Caco-2 (cell line): ENCODE results near the gene PSMB4. TPM values are rescaled to one million over a fixed set of nuclear protein-coding genes. Genes with fewer than 3 reads are reported as not detected.

Experiments
- BruUV-seq: library from RNA; stranded (reverse); fragments of 400-500 nt; replicated peaks from 2 replicates; lab custom pipeline; 2021; lab: Mats Ljungman, UMichigan
- CTCF ChIA-PET: fragments of 300-600 bp; sonication (Branson Sonifier 250); formaldehyde crosslinking; loops from one replicate; lab custom pipeline; 2022; ENCODE audit warnings: antibody characterized with exemption; lab: Charles Lee
- POLR2A ChIA-PET: fragments of 300-600 bp; sonication (Branson Sonifier 250); formaldehyde crosslinking; loops from one replicate; lab custom pipeline; 2022; ENCODE audit warnings: antibody characterized with exemption; lab: Charles Lee
- DNase-seq, 2 experiments: peaks; one replicate each; pipeline versions ENCODE4 v3.0.0 to v3.0.0-alpha.2; 2020 to 2022
- H3K27me3 ChIP-seq: replicated peaks from 2 replicates; pipeline ENCODE4 v1.6.0; 2011; ENCODE audit warnings: low read length; ENCODE audit not compliant: control insufficient read depth, insufficient read depth
- H3K36me3 ChIP-seq: 2 replicates; pipeline ENCODE4 v1.5.1; 2011; ENCODE audit warnings: low read length; ENCODE audit not compliant: control insufficient read depth, insufficient read depth
- H3K4me1 ChIP-seq: fragments of 250-450 bp; sonication (Bioruptor Pico); 2 replicates; pipeline ENCODE4 v1.5.1; 2020; ENCODE audit warnings: mild to moderate bottlenecking
- H3K4me3 ChIP-seq: 2 replicates; pipeline ENCODE4 v1.5.1; 2011; ENCODE audit warnings: low read depth, mild to moderate bottlenecking, control low read depth, low read length
- H3K9me3 ChIP-seq: fragments of 250-450 bp; sonication (Bioruptor Pico); 2 replicates; pipeline ENCODE4 v1.5.1; 2020; ENCODE audit warnings: mild to moderate bottlenecking, moderate library complexity
- H3K27ac Mint-ChIP-seq: one replicate; pipeline ENCODE4 v1.8.0; 2022; ENCODE audit warnings: mixed read lengths; ENCODE audit not compliant: unreplicated experiment
- H3K27me3 Mint-ChIP-seq: one replicate; pipeline ENCODE4 v1.8.0; 2022; ENCODE audit warnings: mixed read lengths; ENCODE audit not compliant: insufficient read depth, unreplicated experiment
- H3K36me3 Mint-ChIP-seq: one replicate; pipeline ENCODE4 v1.8.0; 2022; ENCODE audit warnings: mild to moderate bottlenecking, mixed read lengths; ENCODE audit not compliant: insufficient read depth, unreplicated experiment
- H3K4me1 Mint-ChIP-seq: one replicate; pipeline ENCODE4 v1.8.0; 2022; ENCODE audit warnings: low read depth, mixed read lengths; ENCODE audit not compliant: unreplicated experiment
- H3K4me3 Mint-ChIP-seq: one replicate; pipeline ENCODE4 v1.8.0; 2022; ENCODE audit warnings: mild to moderate bottlenecking, moderate library complexity, mixed read lengths; ENCODE audit not compliant: unreplicated experiment
- H3K9me3 Mint-ChIP-seq: one replicate; pipeline ENCODE4 v1.8.0; 2022; ENCODE audit warnings: mixed read lengths; ENCODE audit not compliant: unreplicated experiment
- intact Hi-C: fragments of 100-400 bp; cut with micrococcal nuclease; formaldehyde crosslinking; loops from one replicate; pipeline ENCODE4 v1.10.0; 2022; ENCODE audit not compliant: unreplicated experiment
- total RNA-seq: library from RNA; stranded (reverse); gene quantifications from 2 replicates; pipeline ENCODE4 v1.2.3, GENCODE V29; 2022
- TF ChIP-seq, protein P1 (sequence below), 2 experiments: fragments of 200-600 bp in 1 of 2; IDR thresholded peaks; 1 replicate in 1 of 2; 2 replicates in 1 of 2; pipeline versions ENCODE4 v1.5.1 to v1.8.0; 2011 to 2022; ENCODE audit warnings: antibody characterized with exemption in 1 of 2, control low read depth in 1 of 2, inconsistent platforms in 1 of 2, low read depth in 1 of 2, low read length in 1 of 2, mild to moderate bottlenecking in 1 of 2, moderate library complexity in 1 of 2; ENCODE audit not compliant: insufficient read depth in 1 of 2, severe bottlenecking in 1 of 2, unreplicated experiment in 1 of 2

PSMB4 gene
- total RNA-seq, 1 experiment from 2014 or later: 330 TPM

DNA sequence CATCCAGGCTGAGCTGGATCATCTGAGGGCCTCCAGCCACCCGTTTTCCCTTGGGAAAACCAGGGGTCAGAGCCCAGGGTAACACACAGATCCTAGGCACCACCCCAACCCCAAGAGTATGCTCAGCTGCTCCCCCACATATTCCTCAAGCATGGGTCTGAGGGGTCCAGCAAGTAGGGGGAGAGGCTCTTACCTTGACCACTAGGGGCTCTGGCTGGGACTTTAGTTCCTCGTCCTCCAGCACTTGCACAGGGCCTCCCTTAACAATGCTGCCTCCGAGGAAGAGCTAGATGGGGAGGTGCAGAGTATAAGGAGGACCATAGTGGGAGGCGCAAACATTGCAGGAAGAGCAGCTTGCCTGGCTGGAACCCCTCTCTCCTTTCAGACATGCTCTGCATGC, 34.4 kb upstream of the PSMB4 start:
- Mint-ChIP-seq H3K36me3 (peaks cover 18% of the 10 kb centered on the region), H3K4me3 (no peak overlapping the region), H3K27me3 (no peaks in the 10 kb centered on the region), H3K9me3 (peaks cover 21% of the 10 kb centered on the region), H3K4me1 (no peaks in the 10 kb centered on the region), H3K27ac (no peak overlapping the region)
- intact Hi-C loops: no loop called here
- Histone ChIP-seq H3K4me3 (no peak overlapping the region), H3K36me3 (no peaks in the 10 kb centered on the region; the same call in 1 of the 2 replicates), H3K4me1 (no peaks in the 10 kb centered on the region), H3K9me3 (peaks cover 19% of the 10 kb centered on the region), H3K27me3 (no peaks in the 10 kb centered on the region)
- ChIA-PET CTCF (no interaction called here), POLR2A (interaction anchor here (0.5 kb wide), 1 partner anchor 200 kb away, joined by 4 read pairs; the partner anchor contains the start of gene LYSMD1)
- TF ChIP-seq, protein P1, sequence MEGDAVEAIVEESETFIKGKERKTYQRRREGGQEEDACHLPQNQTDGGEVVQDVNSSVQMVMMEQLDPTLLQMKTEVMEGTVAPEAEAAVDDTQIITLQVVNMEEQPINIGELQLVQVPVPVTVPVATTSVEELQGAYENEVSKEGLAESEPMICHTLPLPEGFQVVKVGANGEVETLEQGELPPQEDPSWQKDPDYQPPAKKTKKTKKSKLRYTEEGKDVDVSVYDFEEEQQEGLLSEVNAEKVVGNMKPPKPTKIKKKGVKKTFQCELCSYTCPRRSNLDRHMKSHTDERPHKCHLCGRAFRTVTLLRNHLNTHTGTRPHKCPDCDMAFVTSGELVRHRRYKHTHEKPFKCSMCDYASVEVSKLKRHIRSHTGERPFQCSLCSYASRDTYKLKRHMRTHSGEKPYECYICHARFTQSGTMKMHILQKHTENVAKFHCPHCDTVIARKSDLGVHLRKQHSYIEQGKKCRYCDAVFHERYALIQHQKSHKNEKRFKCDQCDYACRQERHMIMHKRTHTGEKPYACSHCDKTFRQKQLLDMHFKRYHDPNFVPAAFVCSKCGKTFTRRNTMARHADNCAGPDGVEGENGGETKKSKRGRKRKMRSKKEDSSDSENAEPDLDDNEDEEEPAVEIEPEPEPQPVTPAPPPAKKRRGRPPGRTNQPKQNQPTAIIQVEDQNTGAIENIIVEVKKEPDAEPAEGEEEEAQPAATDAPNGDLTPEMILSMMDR (IDR thresholded peaks at IDR 0.05; ENCODE audit: insufficient read depth in 1 of 2, low read depth in 1 of 2, low read length in 1 of 2, severe bottlenecking in 1 of 2, unreplicated experiment in 1 of 2): no peak
- no TSS peak for BruUV-seq
- no peak for DNase-seq

DNA sequence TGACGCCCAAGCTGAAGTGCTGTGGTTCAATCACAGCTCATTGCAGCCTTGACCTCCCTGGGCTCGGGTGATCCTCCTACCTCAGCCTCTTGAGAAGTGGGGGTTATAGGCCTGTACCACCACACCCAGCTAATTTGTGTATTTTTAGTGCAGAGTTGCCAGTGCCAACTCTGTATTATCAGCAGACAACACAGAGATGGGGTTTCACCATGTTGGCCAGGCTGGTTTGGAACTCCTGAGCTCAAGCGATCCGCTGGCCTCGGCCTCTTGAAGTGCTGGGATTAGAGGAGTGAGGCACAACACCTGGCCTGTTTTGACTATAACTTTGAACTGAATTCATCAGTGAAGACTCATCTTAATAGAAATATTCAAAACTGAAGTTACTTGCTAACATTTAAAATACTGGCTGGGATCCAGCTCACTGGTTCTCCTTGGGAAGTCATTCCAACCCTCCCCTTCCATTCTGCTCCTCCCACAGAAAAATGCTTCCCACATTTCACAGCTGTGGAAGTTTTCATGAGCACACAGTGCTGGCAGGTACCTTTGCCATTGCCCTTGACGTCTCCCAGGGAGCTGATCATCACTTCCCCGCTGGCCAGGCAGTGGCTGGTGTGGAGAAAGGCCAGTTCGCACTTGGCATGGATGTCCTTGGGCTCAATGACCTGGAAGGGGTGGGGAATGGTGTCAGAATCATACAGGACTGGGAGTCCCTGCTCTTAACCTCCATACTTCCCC, 31.5 kb upstream of the PSMB4 start:
- H3K27me3 ChIP-seq: no peaks in the 10 kb centered on the region
- no peaks in the 10 kb centered on the region; the same call in 1 of the 2 replicates for H3K36me3 ChIP-seq
- Mint-ChIP-seq H3K36me3 (peaks cover 18% of the 10 kb centered on the region), H3K27me3 (no peaks in the 10 kb centered on the region), H3K27ac (no peak overlapping the region), H3K4me1 (peaks cover 7% of the 10 kb centered on the region), H3K4me3 (no peak overlapping the region), H3K9me3 (peaks cover 10% of the 10 kb centered on the region)
- TF ChIP-seq, protein P1 (IDR thresholded peaks at IDR 0.05; ENCODE audit: insufficient read depth in 1 of 2, low read depth in 1 of 2, low read length in 1 of 2, severe bottlenecking in 1 of 2, unreplicated experiment in 1 of 2): no peak
- BruUV-seq: no TSS peak
- H3K9me3 ChIP-seq: peaks cover 8% of the 10 kb centered on the region
- H3K4me3 ChIP-seq: no peak overlapping the region
- no peak for DNase-seq
- CTCF ChIA-PET: no interaction called here
- POLR2A ChIA-PET: no interaction called here
- peaks cover 11% of the 10 kb centered on the region for H3K4me1 ChIP-seq
- intact Hi-C loops: no loop called here

DNA sequence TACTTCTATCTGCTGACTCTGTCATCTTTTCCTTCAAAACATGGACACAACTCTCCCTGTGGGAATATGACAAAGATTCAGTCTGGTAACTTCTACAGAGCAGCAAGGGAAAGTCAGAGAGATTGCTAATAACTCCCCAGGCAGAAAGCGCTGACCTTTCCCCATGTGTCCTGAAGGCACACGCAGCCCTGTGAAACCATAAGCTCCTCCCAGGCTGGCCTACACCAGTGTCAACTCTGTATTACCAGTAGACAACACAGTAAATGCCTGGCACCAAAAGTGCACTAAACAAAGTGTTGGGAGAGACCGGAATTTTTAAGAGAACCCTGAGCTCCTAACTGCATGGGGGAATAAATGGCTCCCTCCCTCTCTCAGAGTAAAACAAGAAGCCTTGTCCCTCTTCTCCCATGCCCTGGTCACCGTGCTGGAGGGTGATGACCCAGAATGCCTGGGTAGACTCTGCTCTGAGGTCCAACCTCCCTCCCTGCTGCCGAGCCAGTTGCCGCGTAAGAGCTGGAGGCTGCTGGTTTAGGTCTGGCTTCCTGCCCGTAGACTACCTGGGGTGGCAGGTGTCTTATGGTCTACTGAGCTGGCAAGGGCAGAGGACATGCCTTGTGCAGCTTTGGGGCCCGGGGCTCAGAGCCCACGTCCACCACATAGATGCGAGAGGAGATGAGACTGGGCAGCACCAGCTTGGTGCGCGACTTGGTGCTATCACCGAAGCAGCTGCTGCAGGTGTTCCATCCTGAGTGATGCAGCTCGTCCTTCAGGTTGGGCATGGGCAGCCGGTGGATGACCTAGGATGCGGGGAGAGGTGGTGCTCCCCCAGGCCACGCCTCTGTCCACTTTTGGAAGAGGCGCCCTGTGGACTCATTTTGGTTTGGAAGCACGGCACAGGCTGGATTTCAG, 30.7 kb upstream of the PSMB4 start:
- H3K9me3 Mint-ChIP-seq: peaks cover 4% of the 10 kb centered on the region
- intact Hi-C loops: no loop called here
- H3K4me1 Mint-ChIP-seq: peaks cover 13% of the 10 kb centered on the region
- no peak for DNase-seq
- H3K4me3 ChIP-seq: no peak overlapping the region
- H3K27ac Mint-ChIP-seq: no peak overlapping the region
- no peaks in the 10 kb centered on the region for H3K27me3 ChIP-seq
- ChIA-PET CTCF (no interaction called here), POLR2A (no interaction called here)
- peaks cover 14% of the 10 kb centered on the region for H3K4me1 ChIP-seq
- H3K4me3 Mint-ChIP-seq: no peak overlapping the region
- no peaks in the 10 kb centered on the region for H3K27me3 Mint-ChIP-seq
- H3K36me3 ChIP-seq: no peaks in the 10 kb centered on the region; the same call in 1 of the 2 replicates
- H3K36me3 Mint-ChIP-seq: peaks cover 10% of the 10 kb centered on the region
- TF ChIP-seq, protein P1 (IDR thresholded peaks at IDR 0.05; ENCODE audit: insufficient read depth in 1 of 2, low read depth in 1 of 2, low read length in 1 of 2, severe bottlenecking in 1 of 2, unreplicated experiment in 1 of 2): no peak
- no TSS peak for BruUV-seq
- no peaks in the 10 kb centered on the region for H3K9me3 ChIP-seq
